AG09319 (cell line): ENCODE results near the gene CCSER1.
"Not testable (repeated sequence)": the region's sequence is repeated elsewhere in the genome, so short reads cannot be mapped to it uniquely, and the experiment has no call there.

ENCODE experiments used
- DNase-seq: peaks from one replicate; pipeline ENCODE4 v3.0.0-alpha.2; 2010; ENCODE audit warnings: low read depth; ENCODE audit errors: extremely low read depth
- TF ChIP-seq, protein P1 (sequence below): IDR thresholded peaks from 2 replicates; pipeline ENCODE4 v1.5.1; 2011; ENCODE audit warnings: low read depth, mild to moderate bottlenecking, inconsistent platforms, low read length, moderate library complexity

The CCSER1 gene

DNA sequence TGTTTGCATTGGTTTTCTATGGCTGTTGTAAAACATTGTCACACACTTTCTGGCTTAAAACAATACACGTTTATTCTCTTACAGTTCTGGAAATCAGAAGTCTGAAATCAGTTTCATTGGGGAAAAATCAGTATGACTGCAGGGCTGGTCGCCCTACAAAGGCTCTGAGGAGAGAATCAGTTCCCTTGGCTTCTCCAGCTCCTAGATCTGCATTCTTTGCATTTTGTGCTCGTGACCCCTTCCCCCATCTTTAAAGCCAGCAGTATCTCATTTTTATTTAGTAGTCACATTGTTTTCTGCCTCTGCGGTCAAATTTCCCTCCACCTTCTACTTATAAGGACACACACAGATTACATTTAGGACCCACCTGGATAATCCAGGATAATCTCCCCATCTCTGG lies 1326.9 kb downstream of the CCSER1 start:
- DNase-seq, result no peak
- TF ChIP-seq, protein P1, sequence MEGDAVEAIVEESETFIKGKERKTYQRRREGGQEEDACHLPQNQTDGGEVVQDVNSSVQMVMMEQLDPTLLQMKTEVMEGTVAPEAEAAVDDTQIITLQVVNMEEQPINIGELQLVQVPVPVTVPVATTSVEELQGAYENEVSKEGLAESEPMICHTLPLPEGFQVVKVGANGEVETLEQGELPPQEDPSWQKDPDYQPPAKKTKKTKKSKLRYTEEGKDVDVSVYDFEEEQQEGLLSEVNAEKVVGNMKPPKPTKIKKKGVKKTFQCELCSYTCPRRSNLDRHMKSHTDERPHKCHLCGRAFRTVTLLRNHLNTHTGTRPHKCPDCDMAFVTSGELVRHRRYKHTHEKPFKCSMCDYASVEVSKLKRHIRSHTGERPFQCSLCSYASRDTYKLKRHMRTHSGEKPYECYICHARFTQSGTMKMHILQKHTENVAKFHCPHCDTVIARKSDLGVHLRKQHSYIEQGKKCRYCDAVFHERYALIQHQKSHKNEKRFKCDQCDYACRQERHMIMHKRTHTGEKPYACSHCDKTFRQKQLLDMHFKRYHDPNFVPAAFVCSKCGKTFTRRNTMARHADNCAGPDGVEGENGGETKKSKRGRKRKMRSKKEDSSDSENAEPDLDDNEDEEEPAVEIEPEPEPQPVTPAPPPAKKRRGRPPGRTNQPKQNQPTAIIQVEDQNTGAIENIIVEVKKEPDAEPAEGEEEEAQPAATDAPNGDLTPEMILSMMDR, result no peak

DNA sequence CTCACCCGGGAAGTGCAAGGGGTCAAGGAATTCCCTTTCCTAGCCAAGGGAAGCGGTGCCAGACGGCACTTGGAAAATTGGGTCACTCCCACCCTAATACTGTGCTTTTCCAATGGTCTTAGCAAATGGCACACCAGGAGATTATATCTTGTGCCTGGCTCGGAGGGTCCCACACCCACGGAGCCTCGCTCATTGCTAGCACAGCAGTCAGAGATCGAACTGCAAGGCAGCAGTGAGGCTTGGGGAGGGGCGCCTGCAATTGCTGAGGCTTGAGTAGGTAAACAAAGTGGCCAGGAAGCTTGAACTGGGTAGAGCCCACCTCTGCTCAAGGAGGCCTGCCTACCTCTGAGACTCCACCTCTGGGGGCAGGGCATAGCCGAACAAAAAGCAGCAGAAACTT lies 1335.4 kb downstream of the CCSER1 start:
- not testable (repeated sequence) for DNase-seq

DNA sequence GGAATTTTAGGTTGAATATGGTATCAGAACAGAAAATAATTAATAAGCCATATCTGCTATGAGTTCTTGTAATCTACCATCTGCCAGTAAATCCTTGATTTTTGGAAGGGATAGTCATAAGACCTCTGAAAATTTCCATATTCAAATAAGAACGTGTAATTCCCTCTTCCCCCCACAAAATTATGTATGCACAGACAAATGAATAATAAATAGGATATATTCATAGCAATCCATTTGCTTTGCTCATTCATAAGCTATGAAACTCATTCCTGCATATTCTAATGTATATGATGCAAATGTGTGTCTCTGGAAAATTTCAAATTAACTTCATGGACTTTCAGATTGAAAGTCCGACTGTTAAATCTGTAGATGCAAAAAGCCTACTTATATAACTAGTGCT lies 1343.5 kb downstream of the CCSER1 start:
- DNase-seq, result no peak
- TF ChIP-seq, protein P1, result no peak

DNA sequence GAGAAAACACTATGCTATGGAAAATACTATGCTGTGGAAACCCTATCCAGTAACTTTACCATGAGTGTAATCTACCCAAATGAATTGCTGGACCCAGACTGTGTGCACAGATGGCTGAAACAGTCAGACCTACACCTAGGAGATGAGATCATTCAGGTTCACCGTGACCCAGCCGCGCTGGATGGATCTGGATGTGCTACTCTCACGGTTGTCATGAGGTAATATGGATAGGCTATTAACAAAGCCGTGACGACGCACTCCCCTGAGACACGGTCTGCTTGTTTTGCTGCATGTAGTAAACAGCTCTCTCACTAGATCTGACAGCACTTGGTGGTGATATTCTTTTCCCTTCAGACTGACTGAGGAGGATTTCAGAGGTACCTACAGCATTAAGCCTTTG lies 1344.1 kb downstream of the CCSER1 start:
- no peak for DNase-seq
- TF ChIP-seq, protein P1, result no peak

DNA sequence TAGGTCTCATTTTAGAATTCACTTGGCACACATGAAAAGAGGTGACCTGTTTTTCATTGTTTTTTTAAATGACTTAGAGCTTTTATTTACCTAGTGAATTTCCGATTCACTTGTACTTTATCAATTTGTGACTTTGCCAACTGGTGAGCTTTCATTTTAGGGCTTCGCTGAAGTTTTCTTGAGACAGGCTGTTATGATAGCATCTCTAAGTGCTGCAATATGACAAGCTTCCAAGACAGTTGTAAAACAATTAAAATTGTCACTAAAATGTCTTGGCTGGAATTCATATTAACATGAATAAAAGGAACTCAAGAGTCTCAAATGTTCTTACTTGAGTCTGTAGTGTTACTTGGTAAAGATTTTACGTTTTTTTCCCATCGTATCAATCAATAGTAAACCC lies 1344.9 kb downstream of the CCSER1 start:
- DNase-seq, result no peak
- TF ChIP-seq, protein P1, result no peak

DNA sequence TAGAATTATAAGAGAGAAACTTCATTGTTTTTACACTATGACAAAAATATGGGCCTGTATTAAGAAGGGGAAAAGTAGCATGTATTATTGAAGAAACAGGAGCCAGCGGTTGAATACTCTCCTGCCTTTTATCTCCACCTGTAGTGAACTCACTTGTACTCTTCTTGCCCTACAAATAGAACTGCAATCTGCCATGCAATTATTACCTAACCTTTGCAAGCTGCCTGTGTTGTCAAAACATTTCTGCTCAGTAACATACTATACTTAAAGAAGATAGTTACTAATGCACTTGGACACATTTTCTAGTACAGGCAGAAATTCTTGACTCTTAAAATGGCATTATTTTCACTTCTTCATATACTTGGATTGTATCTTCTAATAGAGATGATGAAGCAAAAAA lies 1358.2 kb downstream of the CCSER1 start:
- DNase-seq, result no peak
- TF ChIP-seq, protein P1, result no peak

DNA sequence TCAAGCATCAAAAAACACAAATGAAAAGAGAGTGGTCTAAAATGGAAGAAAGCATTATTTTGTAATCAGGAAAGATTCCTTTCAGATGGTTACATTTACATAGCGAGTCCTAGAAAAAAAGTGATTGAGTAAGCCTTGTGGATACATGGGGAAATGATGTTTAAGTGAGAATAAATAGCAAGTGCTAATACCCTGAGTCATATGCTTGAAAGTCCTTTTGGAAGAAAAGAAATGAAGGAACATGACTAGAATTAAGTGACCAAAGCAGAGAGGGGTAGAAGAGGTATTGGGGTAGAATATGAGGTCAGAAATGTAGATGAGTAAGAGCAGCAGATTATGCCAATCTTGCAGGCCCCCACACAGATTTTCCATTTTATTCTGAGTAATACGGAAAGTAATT lies 1361.8 kb downstream of the CCSER1 start:
- TF ChIP-seq, protein P1, result no peak
- DNase-seq, result no peak

DNA sequence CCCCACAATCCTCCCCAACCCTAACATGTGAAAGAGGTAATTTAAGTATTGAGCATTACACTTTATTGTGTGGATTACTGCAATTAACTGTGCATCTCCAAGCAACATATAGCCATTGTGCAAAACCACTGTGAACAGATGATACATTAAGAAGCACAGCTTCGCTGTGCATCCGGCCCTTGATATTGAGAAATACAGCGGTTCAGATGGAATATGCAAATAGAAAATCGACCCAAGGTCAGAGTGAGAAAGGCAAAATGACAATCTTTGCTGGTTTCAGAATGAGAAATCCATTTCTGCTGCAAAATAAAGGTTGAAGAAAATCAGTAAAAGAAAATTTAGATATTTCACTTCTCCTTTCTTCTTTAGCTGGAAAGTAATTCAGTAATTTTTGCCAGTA lies 1370.7 kb downstream of the CCSER1 start:
- TF ChIP-seq, protein P1, result no peak

More for the DNA sequence above, 1370.7 kb downstream of the CCSER1 start:
- no peak for DNase-seq
